CD4-positive, CD25-positive, alpha-beta regulatory T cell (primary cell): ENCODE measurements around the gene ASAP2. TPM values are rescaled to one million over a fixed set of nuclear protein-coding genes. Genes with fewer than 3 reads are reported as not detected.

Experiments used
- ATAC-seq, 2 donors: fragments of 150-1000 bp; cut with Tn5 transposase; one replicate each; pipeline ENCODE4 v1.10.0; 2021; ENCODE audit warnings: low read depth in 2 of 2, moderate number of reproducible peaks in 2 of 2, moderate library complexity in 1 of 2
- DNase-seq, 3 donors: peaks; one replicate each; pipeline versions ENCODE4 v3.0.0 to v3.0.0-alpha.2; 2012 to 2022; ENCODE audit warnings: mixed read lengths in 1 of 3
- H3K27ac ChIP-seq: one replicate; pipeline ENCODE4 v1.7.0; 2013; ENCODE audit warnings: mild to moderate bottlenecking, low read length; ENCODE audit not compliant: insufficient read depth, poor library complexity, severe bottlenecking
- H3K27me3 ChIP-seq: one replicate; pipeline ENCODE4 v1.7.0; 2013; ENCODE audit warnings: low read length; ENCODE audit not compliant: control insufficient read depth, insufficient read depth
- H3K36me3 ChIP-seq: one replicate; pipeline ENCODE4 v1.7.0; 2013; ENCODE audit warnings: mild to moderate bottlenecking, low read length, moderate library complexity; ENCODE audit not compliant: control insufficient read depth, insufficient read depth
- H3K4me1 ChIP-seq: 2 replicates; pipeline ENCODE4 v1.7.0; 2013; ENCODE audit warnings: mild to moderate bottlenecking, low read length; ENCODE audit not compliant: insufficient read depth, control insufficient read depth, poor library complexity, severe bottlenecking
- H3K4me3 ChIP-seq: one replicate; pipeline ENCODE4 v1.7.0; 2013; ENCODE audit warnings: low read depth, mild to moderate bottlenecking, low read length, moderate library complexity
- H3K9me3 ChIP-seq, 2 experiments: 1 replicate in 1 of 2; 2 replicates in 1 of 2; pipeline ENCODE4 v1.7.0; 2013; ENCODE audit warnings: low read length in 2 of 2, mild to moderate bottlenecking in 1 of 2, moderate library complexity in 1 of 2; ENCODE audit not compliant: control insufficient read depth in 2 of 2
- H3K27ac Mint-ChIP-seq, 3 donors: one replicate each; pipeline ENCODE4 v1.8.0; 2020 to 2022; ENCODE audit warnings: mild to moderate bottlenecking in 3 of 3, mixed read lengths in 3 of 3, moderate library complexity in 2 of 3
- H3K27me3 Mint-ChIP-seq: one replicate; pipeline ENCODE4 v1.8.0; 2022; ENCODE audit warnings: mild to moderate bottlenecking, mixed read lengths
- H3K36me3 Mint-ChIP-seq: one replicate; pipeline ENCODE4 v1.8.0; 2020; ENCODE audit warnings: mixed read lengths
- H3K4me1 Mint-ChIP-seq, 4 donors: one replicate each; pipeline ENCODE4 v1.8.0; 2020 to 2022; ENCODE audit warnings: mixed read lengths in 4 of 4, mild to moderate bottlenecking in 1 of 4
- H3K4me3 Mint-ChIP-seq, 4 donors: one replicate each; pipeline ENCODE4 v1.8.0; 2020 to 2022; ENCODE audit warnings: mild to moderate bottlenecking in 4 of 4, mixed read lengths in 4 of 4, moderate library complexity in 3 of 4
- H3K9me3 Mint-ChIP-seq, 7 donors: one replicate each; pipeline ENCODE4 v1.8.0; 2020 to 2022; ENCODE audit warnings: mixed read lengths in 7 of 7, mild to moderate bottlenecking in 3 of 7, moderate library complexity in 2 of 7
- polyA plus RNA-seq, 4 donors: library from polyadenylated mRNA; unstranded; fragments of 300-500 nt; fragmentation: Illumina TruSeq; gene quantifications; one replicate each; pipeline ENCODE4 v1.2.3, GENCODE V29; 2021
- total RNA-seq: library from RNA; stranded (reverse); gene quantifications from one replicate; pipeline ENCODE4 v1.2.3, GENCODE V29; 2022

The ASAP2 gene
- total and polyA plus RNA-seq, 5 donors from 2014 or later, result 1.5 TPM; not detected in 4

DNA sequence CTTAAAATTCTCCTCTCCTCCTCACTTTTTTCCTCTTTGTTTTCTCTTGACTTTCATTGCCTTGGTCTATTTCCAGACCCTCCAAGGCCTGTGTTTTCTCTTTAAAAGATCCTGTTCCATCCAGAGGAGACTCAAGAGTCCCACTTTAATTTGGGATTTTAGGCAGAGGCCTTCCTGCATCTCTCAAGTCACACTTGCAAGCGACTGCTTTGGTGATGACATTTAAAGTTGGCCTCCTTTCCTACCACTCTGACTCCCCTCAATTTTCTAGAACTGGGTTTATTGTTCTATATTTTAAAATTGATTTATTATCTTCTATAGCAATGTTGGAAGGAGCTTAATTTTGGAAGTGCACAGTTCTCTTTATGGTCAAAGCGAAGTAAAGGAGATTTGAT, 16.3 kb downstream of the ASAP2 start:
- peaks cover 21% of the 10 kb centered on the region for H3K27me3 Mint-ChIP-seq
- no peaks in the 10 kb centered on the region for H3K4me1 Mint-ChIP-seq

DNA sequence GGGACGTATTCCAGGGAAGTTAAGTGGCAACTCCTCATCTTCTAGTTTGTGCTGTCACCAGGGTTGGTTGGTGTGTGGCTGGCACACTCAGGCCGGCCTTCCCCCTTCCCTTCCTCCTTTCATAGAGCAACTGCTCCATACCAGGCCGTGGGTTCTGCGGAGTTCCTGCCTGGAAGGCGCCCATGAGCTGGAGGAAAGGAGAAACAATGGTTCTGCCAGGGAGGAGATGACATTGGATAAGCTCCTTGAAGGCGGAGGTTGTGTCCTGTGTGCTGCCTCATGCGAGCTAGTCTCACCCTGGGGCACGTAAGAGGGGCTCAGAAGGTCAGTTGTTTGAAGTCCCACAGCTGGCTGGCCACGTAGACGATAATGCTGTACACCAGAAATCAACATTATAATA, 19.2 kb downstream of the ASAP2 start:
- Histone ChIP-seq H3K27ac (no peak overlapping the region), H3K36me3 (no peaks in the 10 kb centered on the region), H3K4me3 (no peak overlapping the region), H3K27me3 (peaks cover 6% of the 10 kb centered on the region), H3K4me1 (no peaks in the 10 kb centered on the region), H3K9me3 (no peaks in the 10 kb centered on the region)
- H3K36me3 Mint-ChIP-seq, result no peaks in the 10 kb centered on the region
- peaks cover 0 to 3% (median 0%) of the 10 kb centered on the region in 7 donors for H3K9me3 Mint-ChIP-seq
- no peaks in the 10 kb centered on the region for H3K4me1 Mint-ChIP-seq
- DNase-seq (no peak), ATAC-seq (no peak)
- peaks cover 13% of the 10 kb centered on the region for H3K27me3 Mint-ChIP-seq
- no peak overlapping the region for H3K4me3 Mint-ChIP-seq
- H3K27ac Mint-ChIP-seq, result peak overlapping the region in 1 of 3 donors; percentile 33

More for the DNA sequence above, 16.3 kb downstream of the ASAP2 start:
- no peaks in the 10 kb centered on the region for H3K36me3 ChIP-seq
- H3K4me3 ChIP-seq, result no peak overlapping the region
- peaks cover 0 to 3% (median 0%) of the 10 kb centered on the region in 7 donors for H3K9me3 Mint-ChIP-seq
- H3K4me1 ChIP-seq, result no peaks in the 10 kb centered on the region
- peaks cover 5% of the 10 kb centered on the region for H3K27me3 ChIP-seq
- H3K36me3 Mint-ChIP-seq, result no peaks in the 10 kb centered on the region
- no peak overlapping the region for H3K4me3 Mint-ChIP-seq
- DNase-seq, result no peak
- H3K27ac ChIP-seq, result no peak overlapping the region
- no peaks in the 10 kb centered on the region for H3K9me3 ChIP-seq
- no peak for ATAC-seq
- H3K27ac Mint-ChIP-seq, result no peak overlapping the region

DNA sequence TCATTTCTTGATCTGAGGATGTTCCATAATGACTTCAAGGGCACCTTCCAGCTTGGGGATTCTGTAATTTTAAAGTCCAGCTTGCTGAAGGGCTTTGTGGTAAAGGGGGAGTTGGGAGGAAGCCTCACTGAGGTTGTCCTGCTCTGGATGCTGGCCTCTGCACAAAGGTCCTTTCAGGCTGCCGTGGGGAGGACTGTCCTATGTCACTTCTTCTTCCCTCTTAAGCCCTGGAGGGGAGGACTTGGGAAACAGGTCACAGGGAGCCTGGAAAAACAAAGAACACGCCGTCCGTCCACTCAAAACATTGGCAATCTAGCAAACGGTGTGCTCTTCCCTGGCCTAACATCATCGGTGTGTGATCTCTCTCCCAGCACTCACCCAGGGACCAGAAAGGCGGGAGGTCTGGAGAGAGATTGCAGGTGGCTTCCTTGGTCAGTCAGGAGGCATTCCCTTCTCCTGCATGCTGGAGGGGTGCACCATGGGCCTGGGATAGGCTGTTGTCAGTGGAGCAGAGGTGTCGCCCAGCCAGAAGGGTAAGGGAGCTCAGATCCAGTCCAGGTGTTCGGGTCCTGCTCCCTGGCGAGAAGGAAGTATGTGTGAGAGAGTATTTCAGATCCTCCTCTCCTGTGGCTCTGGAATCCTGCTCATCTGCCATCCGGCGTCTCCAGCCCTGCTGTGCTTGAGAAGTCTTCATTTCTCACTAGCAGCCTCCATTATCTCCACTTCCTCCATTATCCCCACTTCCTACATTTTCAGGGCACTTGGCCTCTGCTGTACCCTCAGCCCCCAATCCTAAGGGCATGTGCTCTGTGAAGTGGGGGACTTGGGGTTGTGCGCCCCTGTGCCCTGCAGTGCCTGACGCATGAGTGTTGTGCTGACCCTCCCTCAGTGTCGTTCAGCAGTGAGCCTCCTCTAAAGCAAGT, 20.1 kb downstream of the ASAP2 start:
- H3K4me1 ChIP-seq, result no peaks in the 10 kb centered on the region
- no peaks in the 10 kb centered on the region for H3K36me3 ChIP-seq
- H3K4me3 Mint-ChIP-seq, result no peak overlapping the region
- H3K9me3 Mint-ChIP-seq, result peaks cover 0 to 1% (median 0%) of the 10 kb centered on the region in 7 donors
- no peak overlapping the region for H3K4me3 ChIP-seq
- H3K27ac Mint-ChIP-seq, result no peak overlapping the region
- DNase-seq, result no peak
- H3K27me3 Mint-ChIP-seq, result peaks cover 7% of the 10 kb centered on the region
- no peaks in the 10 kb centered on the region for H3K9me3 ChIP-seq
- no peaks in the 10 kb centered on the region for H3K36me3 Mint-ChIP-seq
- no peaks in the 10 kb centered on the region for H3K4me1 Mint-ChIP-seq
- no peak overlapping the region for H3K27ac ChIP-seq
- ATAC-seq, result no peak
- peaks cover 6% of the 10 kb centered on the region for H3K27me3 ChIP-seq

DNA sequence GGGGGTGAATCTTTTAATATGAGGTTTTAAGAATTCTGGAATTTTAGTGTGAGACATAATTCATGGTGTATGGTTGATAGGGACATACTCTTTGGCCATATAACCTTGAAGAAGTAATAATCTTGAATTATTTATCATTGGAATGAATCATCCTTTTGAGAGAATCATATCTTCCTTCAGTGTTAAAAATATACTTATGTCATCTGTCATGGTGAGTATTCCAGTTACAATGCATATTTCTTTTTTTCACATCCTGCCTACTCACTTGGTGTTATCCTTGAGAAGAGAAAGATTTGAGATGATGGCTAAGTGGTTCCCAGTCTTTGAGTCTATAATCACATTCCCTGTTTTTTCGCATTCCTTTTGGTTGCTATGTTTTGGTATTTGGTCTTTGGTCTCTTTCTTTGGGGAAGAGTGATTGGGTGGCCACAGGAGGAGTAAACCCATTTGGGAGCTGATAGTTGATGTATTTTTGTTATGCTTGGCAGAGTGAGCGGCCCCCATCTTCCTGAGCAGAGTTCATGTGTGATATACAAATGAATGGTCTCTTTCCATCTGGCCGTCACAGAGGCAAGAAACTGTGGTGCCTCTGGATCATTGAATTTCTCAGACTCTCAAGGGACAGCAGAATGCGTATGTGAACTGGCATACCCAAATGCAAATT, 21.6 kb downstream of the ASAP2 start:
- H3K4me1 Mint-ChIP-seq, result no peaks in the 10 kb centered on the region
- DNase-seq (no peak), ATAC-seq (no peak)
- H3K4me1 ChIP-seq, result no peaks in the 10 kb centered on the region
- no peak overlapping the region for H3K27ac ChIP-seq
- no peaks in the 10 kb centered on the region for H3K36me3 ChIP-seq
- no peaks in the 10 kb centered on the region for H3K9me3 ChIP-seq
- peaks cover 9% of the 10 kb centered on the region for H3K27me3 Mint-ChIP-seq
- peaks cover 0 to 1% (median 0%) of the 10 kb centered on the region in 7 donors for H3K9me3 Mint-ChIP-seq
- H3K27ac Mint-ChIP-seq, result no peak overlapping the region
- H3K36me3 Mint-ChIP-seq, result no peaks in the 10 kb centered on the region
- no peak overlapping the region for H3K4me3 Mint-ChIP-seq
- no peak overlapping the region for H3K4me3 ChIP-seq
- peaks cover 9% of the 10 kb centered on the region for H3K27me3 ChIP-seq

DNA sequence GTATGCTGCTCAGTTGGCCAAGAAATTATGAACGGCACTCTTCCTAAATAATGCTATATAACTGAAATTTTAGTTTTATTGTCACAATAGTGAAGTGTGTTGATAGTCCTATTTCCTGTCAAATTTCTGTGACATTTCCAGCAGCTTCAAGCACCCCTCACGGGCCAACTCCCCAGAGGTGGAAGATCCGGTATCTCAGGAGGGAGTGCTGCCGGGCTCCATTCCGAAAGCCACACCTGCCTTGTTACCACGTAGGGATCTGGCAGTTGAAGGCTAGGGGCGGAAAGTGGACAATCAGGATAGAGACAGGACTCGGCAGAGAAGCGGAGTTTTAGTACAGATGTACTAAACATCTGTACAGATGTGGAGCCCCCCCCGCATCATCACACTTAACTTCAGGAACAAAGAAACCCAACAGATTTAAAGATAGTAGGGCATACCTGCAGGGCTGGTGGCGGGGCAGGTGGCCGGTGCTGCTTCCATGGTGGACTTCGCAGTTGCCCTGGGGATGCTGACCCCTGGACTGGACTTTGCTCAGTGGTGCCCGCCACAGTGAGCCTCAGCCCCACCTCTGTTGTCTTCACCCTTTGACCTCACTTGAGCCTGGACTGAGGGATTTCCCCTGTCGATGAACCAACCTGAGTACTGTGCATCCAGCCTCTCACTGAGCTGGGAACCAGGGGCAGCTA, 22.3 kb downstream of the ASAP2 start:
- no peaks in the 10 kb centered on the region for H3K9me3 ChIP-seq
- Mint-ChIP-seq H3K4me1 (no peaks in the 10 kb centered on the region), H3K4me3 (no peak overlapping the region), H3K36me3 (no peaks in the 10 kb centered on the region), H3K27ac (no peak overlapping the region), H3K9me3 (peaks cover 0 to 1% (median 0%) of the 10 kb centered on the region in 7 donors), H3K27me3 (peaks cover 9% of the 10 kb centered on the region)
- H3K27me3 ChIP-seq, result peaks cover 9% of the 10 kb centered on the region
- DNase-seq, result no peak
- no peaks in the 10 kb centered on the region for H3K36me3 ChIP-seq
- ATAC-seq, result no peak
- H3K4me1 ChIP-seq, result no peaks in the 10 kb centered on the region
- no peak overlapping the region for H3K4me3 ChIP-seq
- H3K27ac ChIP-seq, result no peak overlapping the region

DNA sequence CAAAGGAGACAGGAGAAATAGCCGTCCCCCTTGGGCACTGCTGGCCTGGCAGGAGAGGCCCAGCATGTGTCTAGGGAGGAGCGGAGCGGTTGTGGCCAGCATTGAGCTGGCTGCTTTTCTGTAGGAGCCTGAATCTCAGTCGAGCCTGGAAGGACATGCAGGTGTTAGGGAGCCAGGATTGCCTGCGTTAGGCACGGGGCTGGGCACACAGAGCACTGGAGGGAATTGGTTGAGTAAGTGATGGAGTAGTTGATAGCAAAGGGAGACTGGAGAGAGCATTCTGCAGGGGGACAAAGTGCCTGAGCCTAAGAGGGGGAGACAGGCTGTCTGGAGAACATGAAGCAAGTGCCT, 22.8 kb downstream of the ASAP2 start:
- no peaks in the 10 kb centered on the region for H3K4me1 Mint-ChIP-seq
- Histone ChIP-seq H3K27me3 (peaks cover 9% of the 10 kb centered on the region), H3K27ac (no peak overlapping the region), H3K4me1 (no peaks in the 10 kb centered on the region), H3K4me3 (no peak overlapping the region), H3K9me3 (no peaks in the 10 kb centered on the region), H3K36me3 (no peaks in the 10 kb centered on the region)
- DNase-seq (no peak), ATAC-seq (no peak)
- H3K27ac Mint-ChIP-seq, result no peak overlapping the region
- H3K9me3 Mint-ChIP-seq, result peaks cover 0 to 1% (median 0%) of the 10 kb centered on the region in 7 donors
- H3K27me3 Mint-ChIP-seq, result peaks cover 9% of the 10 kb centered on the region
- no peak overlapping the region for H3K4me3 Mint-ChIP-seq
- H3K36me3 Mint-ChIP-seq, result no peaks in the 10 kb centered on the region

DNA sequence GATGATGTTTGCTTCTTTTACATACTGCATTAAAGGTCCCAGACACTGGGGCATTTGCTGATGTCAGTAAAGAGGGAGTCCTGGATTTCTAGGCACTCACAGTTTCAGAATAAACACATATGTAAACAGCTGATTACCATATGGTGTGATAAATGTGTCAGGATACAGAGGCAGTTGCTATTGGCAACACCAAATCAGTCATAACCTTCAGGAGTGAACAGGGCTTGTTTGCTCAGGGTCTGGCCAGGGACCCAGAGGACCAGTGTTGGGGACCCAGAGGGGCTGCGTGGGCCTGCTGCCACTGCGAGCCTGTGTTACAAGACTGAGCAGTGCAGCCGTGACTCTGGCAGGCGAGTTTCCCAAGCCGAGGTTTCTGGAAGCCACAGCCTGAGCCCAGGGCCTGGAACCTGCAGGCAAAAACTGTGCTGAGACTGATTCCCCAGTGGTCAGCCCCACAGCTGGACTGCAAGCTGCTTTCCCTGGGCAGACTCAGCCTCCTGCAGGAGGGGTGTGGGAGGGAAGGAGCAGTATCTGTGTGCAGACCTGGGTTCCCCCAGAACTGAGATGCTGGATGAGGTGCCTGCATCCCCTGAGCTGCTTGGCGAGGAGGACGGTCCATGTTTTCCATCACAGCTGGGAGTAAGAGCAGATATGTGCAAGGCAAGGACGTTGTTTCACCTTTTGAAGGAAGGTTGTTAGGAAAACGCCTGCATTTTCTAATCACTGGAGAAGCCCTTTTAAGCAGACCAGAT, 23.6 kb downstream of the ASAP2 start:
- Histone ChIP-seq H3K4me3 (no peak overlapping the region), H3K9me3 (no peaks in the 10 kb centered on the region), H3K27me3 (peaks cover 9% of the 10 kb centered on the region), H3K36me3 (no peaks in the 10 kb centered on the region), H3K4me1 (no peaks in the 10 kb centered on the region), H3K27ac (no peak overlapping the region)
- Mint-ChIP-seq H3K27me3 (peaks cover 9% of the 10 kb centered on the region), H3K4me3 (no peak overlapping the region), H3K9me3 (peaks cover 0 to 1% (median 0%) of the 10 kb centered on the region in 7 donors), H3K4me1 (no peaks in the 10 kb centered on the region), H3K36me3 (no peaks in the 10 kb centered on the region), H3K27ac (peak overlapping the region in 1 of 3 donors; percentile 39)
- DNase-seq (no peak), ATAC-seq (no peak)
